Smooth muscle cell (in vitro differentiated cells): ENCODE measurements around the gene MOCOS. TPM values are rescaled to one million over a fixed set of nuclear protein-coding genes. Genes with fewer than 3 reads are reported as not detected.
"Not testable (repeated sequence)": the region's sequence is repeated elsewhere in the genome, so short reads cannot be mapped to it uniquely, and the experiment has no call there.

Source experiments
- DNase-seq: peaks from one replicate; lab custom pipeline; 2025; ENCODE audit not compliant: unreplicated experiment; lab: John Stamatoyannopoulos, UW
- H2AFZ ChIP-seq: fragments of 200-600 bp; sonication (generic); 2 replicates; pipeline ENCODE4 v1.6.0; 2016; ENCODE audit warnings: antibody characterized with exemption, low read depth, mild to moderate bottlenecking
- H3F3A ChIP-seq: fragments of 200-600 bp; sonication (generic); 2 replicates; pipeline ENCODE4 v1.6.0; 2017; ENCODE audit warnings: antibody characterized with exemption, low read depth
- H3K27ac ChIP-seq: fragments of 200-600 bp; sonication (generic); 2 replicates; pipeline ENCODE4 v1.5.1; 2016; ENCODE audit warnings: low read depth, mild to moderate bottlenecking
- H3K27me3 ChIP-seq: fragments of 200-600 bp; sonication (generic); 2 replicates; pipeline ENCODE4 v1.6.1; 2016; ENCODE audit warnings: low read depth, mild to moderate bottlenecking
- H3K36me3 ChIP-seq: fragments of 200-600 bp; sonication (generic); 2 replicates; pipeline ENCODE4 v1.5.1; 2016; ENCODE audit warnings: low read depth
- H3K4me1 ChIP-seq: fragments of 200-600 bp; sonication (generic); 2 replicates; pipeline ENCODE4 v1.5.1; 2016; ENCODE audit warnings: low read depth
- H3K4me2 ChIP-seq: fragments of 200-600 bp; sonication (generic); 2 replicates; pipeline ENCODE4 v1.6.0; 2016; ENCODE audit warnings: mild to moderate bottlenecking
- H3K4me3 ChIP-seq: fragments of 200-600 bp; sonication (generic); 2 replicates; pipeline ENCODE4 v1.5.1; 2016; ENCODE audit warnings: mild to moderate bottlenecking
- H3K79me2 ChIP-seq: fragments of 200-600 bp; sonication (generic); 2 replicates; pipeline ENCODE4 v1.6.0; 2016; ENCODE audit warnings: low read depth, mild to moderate bottlenecking
- H3K9ac ChIP-seq: fragments of 200-600 bp; sonication (generic); 2 replicates; pipeline ENCODE4 v1.6.0; 2016; ENCODE audit warnings: low read depth
- H3K9me3 ChIP-seq: fragments of 200-600 bp; sonication (generic); replicated peaks from 2 replicates; pipeline ENCODE4 v1.5.1; 2016; ENCODE audit warnings: low read depth
- H4K20me1 ChIP-seq: fragments of 200-600 bp; sonication (generic); 2 replicates; pipeline ENCODE4 v1.6.0; 2016; ENCODE audit warnings: low read depth
- CTCF ChIP-seq: fragments of 200-600 bp; sonication (generic); IDR thresholded peaks from 2 replicates; pipeline ENCODE4 v1.5.1; 2017; ENCODE audit warnings: borderline replicate concordance, mild to moderate bottlenecking, antibody characterized with exemption; ENCODE audit not compliant: insufficient read depth, poor library complexity, severe bottlenecking
- WGBS: methylation state at CpG from one replicate; pipeline ENCODE4 v1.1.7; 2016; ENCODE audit warnings: low lambda C conversion rate; 5-methylcytosine and 5-hydroxymethylcytosine counted together
- polyA plus RNA-seq: library from polyadenylated mRNA; unstranded; fragments of >200 nt; fragmentation: Nextera tagmentation; extraction: Ambion mirVana; gene quantifications from 2 replicates; pipeline ENCODE4 v1.2.1, GENCODE V29; 2016
- total RNA-seq: library from RNA; depleted of rRNA; stranded (reverse); fragments of >200 nt; gene quantifications from 2 replicates; pipeline ENCODE4 v1.2.3, GENCODE V29; 2014

MOCOS gene
- total and polyA plus RNA-seq, 2 experiments from 2014 or later = 1.6 to 1.7 TPM

GRCh38 chr18:36217348-36217747 is 30.1 kb downstream of the MOCOS start:
- H3K9ac ChIP-seq = no peak overlapping the region
- H3K4me1 ChIP-seq = no peaks in the 10 kb centered on the region
- DNase-seq = no peak
- H3K36me3 ChIP-seq = no peaks in the 10 kb centered on the region
- no peaks in the 10 kb centered on the region for H3K27me3 ChIP-seq
- no peak overlapping the region for H3K4me3 ChIP-seq
- H3K27ac ChIP-seq = no peak overlapping the region
- no peak overlapping the region for H3K4me2 ChIP-seq
- no peak overlapping the region for H2AFZ ChIP-seq
- no peaks in the 10 kb centered on the region for H3K9me3 ChIP-seq
- no peak for TF ChIP-seq CTCF
- H4K20me1 ChIP-seq = no peaks in the 10 kb centered on the region
- H3K79me2 ChIP-seq = no peaks in the 10 kb centered on the region
- 98% methylated on average over 3 of the region's 3 CpGs for WGBS
- H3F3A ChIP-seq = no peaks in the 10 kb centered on the region

- no peak overlapping the region for H2AFZ ChIP-seq
- H3K27ac ChIP-seq = no peak overlapping the region
- H3K4me1 ChIP-seq = no peaks in the 10 kb centered on the region
- no peak overlapping the region for H3K4me3 ChIP-seq
- no peaks in the 10 kb centered on the region for H3F3A ChIP-seq
- H3K9ac ChIP-seq = no peak overlapping the region
- no peak for DNase-seq
- no peaks in the 10 kb centered on the region for H4K20me1 ChIP-seq
- no peaks in the 10 kb centered on the region for H3K27me3 ChIP-seq
- no peaks in the 10 kb centered on the region for H3K79me2 ChIP-seq
- no peak overlapping the region for H3K4me2 ChIP-seq
- WGBS = 92% methylated on average over 1 of the region's 1 CpG
- H3K9me3 ChIP-seq = peaks cover 10% of the 10 kb centered on the region
- peaks cover 25% of the 10 kb centered on the region for H3K36me3 ChIP-seq
- TF ChIP-seq CTCF = no peak
Measured at GRCh38 chr18:36229188-36229587, 41.9 kb downstream of the MOCOS start.

GRCh38 chr18:36240510-36240909 is 53.2 kb downstream of the MOCOS start:
- H2AFZ ChIP-seq, H3K9me3 ChIP-seq, H3K9ac ChIP-seq, H3K4me1 ChIP-seq, H4K20me1 ChIP-seq, H3K79me2 ChIP-seq, H3K4me3 ChIP-seq, DNase-seq, H3K27ac ChIP-seq, H3K27me3 ChIP-seq, H3F3A ChIP-seq, H3K4me2 ChIP-seq, H3K36me3 ChIP-seq: not testable (repeated sequence)
- 68% methylated on average over 15 of the region's 15 CpGs for WGBS

- Histone ChIP-seq H3K27me3 (no peaks in the 10 kb centered on the region), H3F3A (no peaks in the 10 kb centered on the region), H4K20me1 (no peaks in the 10 kb centered on the region), H3K79me2 (no peaks in the 10 kb centered on the region), H2AFZ (no peak overlapping the region), H3K36me3 (peaks cover 6% of the 10 kb centered on the region), H3K4me3 (no peak overlapping the region), H3K9me3 (no peaks in the 10 kb centered on the region), H3K4me1 (no peaks in the 10 kb centered on the region), H3K9ac (no peak overlapping the region), H3K27ac (no peak overlapping the region), H3K4me2 (no peak overlapping the region)
- TF ChIP-seq CTCF = no peak
- no peak for DNase-seq
- 92% methylated on average over 6 of the region's 6 CpGs for WGBS
Measured at GRCh38 chr18:36241831-36242230, 54.5 kb downstream of the MOCOS start.
